ENCODE data around the gene RASSF5.

DNA sequence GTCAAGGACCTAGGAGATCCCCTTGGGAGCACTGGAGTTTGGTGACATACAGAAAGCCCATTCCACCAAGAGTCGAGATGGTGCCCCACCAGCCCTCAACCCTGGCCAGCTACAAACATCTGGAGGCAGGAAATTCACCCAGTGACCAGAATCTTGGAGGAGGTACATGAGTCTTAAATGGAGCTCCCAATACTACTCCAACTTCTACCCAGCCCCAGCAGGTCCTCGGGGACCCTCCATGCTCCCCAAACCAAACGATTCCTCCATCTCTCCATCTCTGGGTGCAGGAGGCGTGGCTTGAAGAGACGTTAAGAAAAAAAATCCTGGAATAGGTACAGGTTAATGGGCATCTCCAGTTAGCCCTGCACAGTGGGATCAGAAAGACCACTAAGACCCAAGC is 5.5 kb upstream of the RASSF5 start:
- no peak for TF ChIP-seq POLR2A (IDR thresholded peaks at IDR 0.05; ENCODE audit: low read depth)
- TF ChIP-seq, protein P1, sequence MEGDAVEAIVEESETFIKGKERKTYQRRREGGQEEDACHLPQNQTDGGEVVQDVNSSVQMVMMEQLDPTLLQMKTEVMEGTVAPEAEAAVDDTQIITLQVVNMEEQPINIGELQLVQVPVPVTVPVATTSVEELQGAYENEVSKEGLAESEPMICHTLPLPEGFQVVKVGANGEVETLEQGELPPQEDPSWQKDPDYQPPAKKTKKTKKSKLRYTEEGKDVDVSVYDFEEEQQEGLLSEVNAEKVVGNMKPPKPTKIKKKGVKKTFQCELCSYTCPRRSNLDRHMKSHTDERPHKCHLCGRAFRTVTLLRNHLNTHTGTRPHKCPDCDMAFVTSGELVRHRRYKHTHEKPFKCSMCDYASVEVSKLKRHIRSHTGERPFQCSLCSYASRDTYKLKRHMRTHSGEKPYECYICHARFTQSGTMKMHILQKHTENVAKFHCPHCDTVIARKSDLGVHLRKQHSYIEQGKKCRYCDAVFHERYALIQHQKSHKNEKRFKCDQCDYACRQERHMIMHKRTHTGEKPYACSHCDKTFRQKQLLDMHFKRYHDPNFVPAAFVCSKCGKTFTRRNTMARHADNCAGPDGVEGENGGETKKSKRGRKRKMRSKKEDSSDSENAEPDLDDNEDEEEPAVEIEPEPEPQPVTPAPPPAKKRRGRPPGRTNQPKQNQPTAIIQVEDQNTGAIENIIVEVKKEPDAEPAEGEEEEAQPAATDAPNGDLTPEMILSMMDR (IDR thresholded peaks at IDR 0.05) = no peak
- TF ChIP-seq EP300 (IDR thresholded peaks at IDR 0.05) = no peak
